HL-60 (cell line): Measurements from ENCODE around the gene CA5B.
"Not testable (repeated sequence)": the region's sequence is repeated elsewhere in the genome, so short reads cannot be mapped to it uniquely, and the experiment has no call there.

ENCODE experiments used
- DNase-seq, 2 experiments: peaks; one replicate each; pipeline ENCODE4 v3.0.0-alpha.2; 2010 to 2020; ENCODE audit warnings: low read depth in 1 of 2, low spot score in 1 of 2
- H3K27ac ChIP-seq: fragments of 250-450 bp; sonication (Bioruptor Pico); replicated peaks from 2 replicates; pipeline ENCODE4 v1.5.1; 2020; ENCODE audit warnings: mild to moderate bottlenecking, moderate library complexity
- H3K27me3 ChIP-seq: fragments of 250-450 bp; sonication (Bioruptor Pico); 2 replicates; pipeline ENCODE4 v1.5.1; 2021; ENCODE audit warnings: mild to moderate bottlenecking, moderate library complexity; ENCODE audit not compliant: insufficient read depth, poor library complexity, severe bottlenecking
- H3K4me3 ChIP-seq: replicated peaks from 2 replicates; pipeline ENCODE4 v1.5.1; 2011; ENCODE audit warnings: mild to moderate bottlenecking, control low read depth, low read length; ENCODE audit not compliant: insufficient read depth
- CTCF ChIP-seq: IDR thresholded peaks from one replicate; pipeline ENCODE4 v1.5.1; 2011; ENCODE audit warnings: low read length, control low read depth, inconsistent platforms; ENCODE audit not compliant: insufficient read depth
- GABPA ChIP-seq: IDR thresholded peaks from 2 replicates; pipeline ENCODE4 v1.6.1; 2012; ENCODE audit warnings: low read depth
- POLR2AphosphoS5 ChIP-seq: IDR thresholded peaks from 2 replicates; pipeline ENCODE4 v1.6.1; 2012; ENCODE audit warnings: low read depth
- REST ChIP-seq: IDR thresholded peaks from 2 replicates; pipeline ENCODE4 v1.6.1; 2012; ENCODE audit warnings: low read depth; ENCODE audit not compliant: insufficient replicate concordance
- SPI1 ChIP-seq: IDR thresholded peaks from 2 replicates; pipeline ENCODE4 v1.6.1; 2012; ENCODE audit warnings: low read depth, mild to moderate bottlenecking, borderline replicate concordance

CA5B gene

GRCh38 chrX:15723887-15724517 is 14.1 kb upstream of the CA5B start:
- no peak overlapping the region for H3K4me3 ChIP-seq
- H3K27me3 ChIP-seq: no peaks in the 10 kb centered on the region
- no peak for DNase-seq
- no peak for TF ChIP-seq SPI1
- TF ChIP-seq POLR2AphosphoS5: no peak
- no peak for TF ChIP-seq CTCF
- TF ChIP-seq REST: no peak
- no peak for TF ChIP-seq GABPA
- H3K27ac ChIP-seq: no peak overlapping the region

GRCh38 chrX:15724911-15725310 is 13.2 kb upstream of the CA5B start:
- no peak for DNase-seq
- Histone ChIP-seq H3K27me3 (no peaks in the 10 kb centered on the region), H3K27ac (no peak overlapping the region), H3K4me3 (no peak overlapping the region)
- TF ChIP-seq POLR2AphosphoS5 (no peak), SPI1 (no peak), CTCF (no peak), REST (no peak), GABPA (no peak)

GRCh38 chrX:15731368-15731767 is 6.7 kb upstream of the CA5B start:
- H3K4me3 ChIP-seq, DNase-seq, H3K27me3 ChIP-seq, H3K27ac ChIP-seq: not testable (repeated sequence)

GRCh38 chrX:15737190-15737958 is 696 bp upstream of the CA5B start:
- DNase-seq: no peak
- TF ChIP-seq GABPA (no peak), POLR2AphosphoS5 (no peak), REST (no peak), SPI1 (no peak), CTCF (no peak)
- no peak overlapping the region for H3K27ac ChIP-seq
- peaks cover 3% of the 10 kb centered on the region for H3K27me3 ChIP-seq
- peak overlapping the region; percentile 40 for H3K4me3 ChIP-seq
